Stimulated activated CD4-positive, alpha-beta T cell treated with anti-CD3 and anti-CD28 coated beads, Interleukin-2, amount 100 ng/mL, for 48 hours (primary cell): Measurements from ENCODE around the gene ATG10.
A peak's percentile ranks its signal among the peaks of the same experiment; 100 is the strongest.
"Not testable (repeated sequence)": the region's sequence is repeated elsewhere in the genome, so short reads cannot be mapped to it uniquely, and the experiment has no call there.

Experiments used
- DNase-seq, 2 donors: peaks; one replicate each; pipeline ENCODE4 v3.0.0-alpha.2; 2020

Gene ATG10

GRCh38 chr5:81971712-81972491 lies at the start of gene ATG10:
ATG10 (plus strand) TSS chr5:81972023; CDS start chr5:81987571, 15,548 bp downstream.
- DNase-seq = peak; percentile 81 to 86

- DNase-seq = no peak
Observed at GRCh38 chr5:81922854-81923279, 49.0 kb upstream of the ATG10 start.

DNA sequence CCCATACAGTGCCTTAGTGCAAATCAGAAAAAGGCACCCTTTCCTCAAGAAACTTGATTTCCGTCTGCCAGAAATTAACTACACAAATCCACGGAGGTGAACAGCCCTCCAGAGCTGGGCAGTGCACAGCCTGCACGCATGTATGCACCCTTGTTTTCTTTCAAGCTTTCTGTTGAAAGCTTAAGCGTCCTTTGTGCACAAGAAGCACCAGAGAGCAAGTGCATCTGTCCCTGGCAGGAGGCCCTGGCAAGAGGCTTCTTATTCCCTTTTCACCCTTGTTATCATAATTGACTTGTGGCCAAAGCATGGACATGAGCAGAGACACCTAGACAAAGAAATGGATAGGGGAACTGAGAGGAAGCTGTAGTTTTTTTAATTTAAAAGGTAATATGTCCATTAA lies 47.4 kb upstream of the ATG10 start:
- no peak for DNase-seq

DNA sequence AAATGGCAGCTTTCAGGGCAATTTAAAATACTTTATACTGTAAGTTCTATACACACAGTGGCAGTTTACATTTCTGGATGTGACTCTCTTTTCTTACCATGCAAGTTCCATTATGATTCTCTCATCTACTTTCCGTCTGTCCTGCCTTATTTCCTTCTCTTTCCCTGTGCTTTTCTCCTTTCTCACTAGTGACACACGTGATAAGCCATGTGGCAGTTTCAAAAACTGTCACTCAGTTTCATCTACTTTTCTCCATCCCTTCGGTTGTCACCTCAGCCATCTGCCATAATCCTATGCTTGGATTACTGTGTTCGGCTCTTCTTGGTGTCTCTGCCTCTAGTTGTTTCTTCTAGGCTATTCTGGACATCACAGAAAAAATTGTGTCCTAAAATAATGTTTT lies 46.8 kb upstream of the ATG10 start:
- DNase-seq = no peak

DNA sequence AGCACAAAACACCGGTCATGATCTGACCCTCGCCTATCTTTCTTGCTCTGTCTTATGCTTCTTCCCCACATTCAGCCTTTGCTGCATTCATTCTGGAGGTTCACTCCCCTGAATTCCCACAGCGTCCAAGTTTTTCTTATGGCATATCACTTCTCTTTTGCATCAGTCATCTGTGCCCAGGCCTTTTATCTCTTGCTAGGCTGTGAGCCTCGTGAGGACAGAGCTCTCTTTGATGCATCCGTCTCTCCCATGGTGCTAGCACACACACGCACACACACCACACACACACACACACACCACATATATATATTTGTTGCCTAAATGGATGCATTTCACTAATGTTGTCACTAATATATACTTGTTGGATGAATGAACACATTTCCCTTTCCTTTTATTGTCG lies 45.8 kb upstream of the ATG10 start:
- DNase-seq = no peak

GRCh38 chr5:81936066-81936465 lies 35.8 kb upstream of the ATG10 start:
- DNase-seq = no peak

- no peak for DNase-seq
Observed at GRCh38 chr5:81936750-81937149, 35.1 kb upstream of the ATG10 start.

GRCh38 chr5:81942746-81943145 lies 29.1 kb upstream of the ATG10 start:
- no peak for DNase-seq

GRCh38 chr5:81948349-81948748 lies 23.5 kb upstream of the ATG10 start:
- no peak for DNase-seq

GRCh38 chr5:81949462-81949861 lies 22.4 kb upstream of the ATG10 start:
- DNase-seq = no peak

DNA sequence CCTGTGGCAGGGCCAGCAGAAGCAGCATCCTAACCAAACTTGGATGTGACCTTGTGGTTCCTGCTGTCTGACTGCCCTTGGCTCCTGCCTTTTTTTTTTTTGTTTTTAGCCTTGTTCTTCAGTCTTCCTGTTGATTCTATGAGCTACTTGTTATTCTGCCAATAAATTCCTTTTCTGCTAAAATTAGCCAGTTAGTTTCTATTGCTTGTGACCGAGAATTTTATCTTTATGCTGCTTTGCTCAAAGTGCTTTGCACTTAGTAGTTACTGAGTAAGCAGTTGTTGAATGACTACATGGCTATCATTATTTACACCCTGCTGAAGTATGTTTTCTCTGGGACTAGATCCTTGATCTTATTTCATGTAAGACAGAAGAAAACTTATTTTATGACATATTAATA lies 20.8 kb upstream of the ATG10 start:
- no peak for DNase-seq

GRCh38 chr5:81954796-81955195 lies 17.0 kb upstream of the ATG10 start:
- not testable (repeated sequence) for DNase-seq

GRCh38 chr5:81958129-81958528 lies 13.7 kb upstream of the ATG10 start:
- not testable (repeated sequence) for DNase-seq

GRCh38 chr5:81961651-81962440 lies 10.0 kb upstream of the ATG10 start:
- DNase-seq = no peak

DNA sequence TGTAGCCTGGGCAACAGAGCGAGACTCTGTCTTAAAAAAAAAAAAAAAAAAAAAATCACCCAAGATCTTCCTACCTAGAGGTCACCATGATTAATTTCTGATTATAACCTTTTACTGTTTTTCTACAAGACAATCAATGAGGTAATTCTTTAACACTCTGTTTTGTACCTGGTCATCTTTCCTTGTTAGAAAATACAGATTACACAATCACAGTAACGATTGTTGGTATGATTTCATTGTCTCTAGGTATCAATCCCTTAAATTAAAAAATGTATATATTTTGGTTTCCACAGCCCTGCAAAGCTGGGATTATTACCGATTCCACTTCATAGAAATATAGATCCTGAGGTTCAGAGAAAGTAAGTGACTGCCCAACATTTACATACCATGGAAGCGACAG lies 8.3 kb upstream of the ATG10 start:
- no peak for DNase-seq

DNA sequence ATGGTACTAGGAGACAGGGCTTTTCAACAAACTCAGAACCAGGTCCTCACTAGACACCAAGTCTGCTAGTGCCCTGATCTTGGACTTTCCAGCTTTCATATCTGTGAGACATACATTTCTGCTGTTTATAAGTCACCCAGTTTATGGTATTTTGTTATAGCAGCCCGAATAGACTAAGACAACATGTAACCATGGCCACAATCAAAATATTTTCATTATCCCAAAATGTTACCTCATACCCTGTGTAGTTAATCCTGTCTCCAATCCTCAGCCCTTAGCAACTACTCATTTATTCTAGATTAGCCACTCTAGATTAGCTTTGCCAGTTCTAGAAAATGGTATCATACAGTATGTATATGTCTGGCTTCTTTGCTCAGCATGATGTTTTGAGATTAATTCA lies 6.3 kb upstream of the ATG10 start:
- no peak for DNase-seq

DNA sequence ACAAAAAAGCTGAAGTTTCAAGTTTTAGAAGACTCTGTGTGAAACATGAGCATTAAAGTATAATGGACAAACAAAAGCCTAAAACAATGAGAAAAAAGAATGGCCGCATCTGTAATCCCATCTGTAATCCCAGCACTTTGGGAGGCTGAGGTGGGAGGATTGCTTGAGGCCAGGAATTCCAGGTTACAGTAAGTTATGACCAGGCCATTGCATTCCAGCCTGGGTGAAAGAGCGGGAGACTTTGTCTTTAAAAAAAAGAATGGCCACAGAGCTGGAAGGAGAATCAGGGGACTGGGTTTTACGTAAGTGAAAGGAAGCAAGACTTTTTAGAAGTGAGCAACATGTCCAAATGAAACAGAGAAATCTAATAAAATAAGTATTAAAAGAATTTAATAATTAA lies 2.6 kb upstream of the ATG10 start:
- no peak for DNase-seq

DNA sequence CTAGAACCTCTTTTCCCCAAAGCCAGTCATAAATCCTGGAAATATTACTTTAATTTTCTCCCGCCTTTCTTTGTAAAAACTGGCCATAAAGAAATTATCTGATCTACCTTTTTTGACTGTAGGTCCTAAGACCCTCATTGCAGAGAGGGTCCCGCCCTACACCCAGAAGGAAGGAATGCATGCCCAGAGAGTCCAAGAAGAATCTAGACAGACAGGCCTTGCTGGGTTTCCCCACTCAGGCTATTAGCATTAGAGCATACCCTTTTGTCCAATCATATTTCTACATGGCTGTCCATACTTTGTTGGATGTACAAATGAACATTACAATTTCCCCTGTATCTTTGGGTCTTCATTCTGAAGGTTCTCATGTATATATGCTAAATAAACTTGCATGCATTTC lies 1.9 kb upstream of the ATG10 start:
- DNase-seq = no peak

GRCh38 chr5:81971111-81971711 lies 612 bp upstream of the ATG10 start:
- peak; percentile 2 to 4 for DNase-seq

DNA sequence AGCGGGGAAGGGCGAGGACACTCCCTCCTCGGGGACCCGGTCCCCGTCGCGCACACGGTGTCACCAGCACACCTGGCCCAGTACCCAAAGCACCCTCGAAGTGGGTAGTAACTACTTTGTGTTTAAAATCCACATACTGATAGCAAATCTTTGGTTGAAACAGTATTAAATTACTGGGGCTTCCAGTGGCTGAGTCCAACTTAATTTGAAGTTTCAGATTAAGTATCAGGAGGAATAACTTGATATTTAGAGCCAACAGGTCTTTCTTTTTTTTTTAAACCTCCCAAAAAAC lies 615 bp downstream of the ATG10 start:
- DNase-seq = no peak

DNA sequence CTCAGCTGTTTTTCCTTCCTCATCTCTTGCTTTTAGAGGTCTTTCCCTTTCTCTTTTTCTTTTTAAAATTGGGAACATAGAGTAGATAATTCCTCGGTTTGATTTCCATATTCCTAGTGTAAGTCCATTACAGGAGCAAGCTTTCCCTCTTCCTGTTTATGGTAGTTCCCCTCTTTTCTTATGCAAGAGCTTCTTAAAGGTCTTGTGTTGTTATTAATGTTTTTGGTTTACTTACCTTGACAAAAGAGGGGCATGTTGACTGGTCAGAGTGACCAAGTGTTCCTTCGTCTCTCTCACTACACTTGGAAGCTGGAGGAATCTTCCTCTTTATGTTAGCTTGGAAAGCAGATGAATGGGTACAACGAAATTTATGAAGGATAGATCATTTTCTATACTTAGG lies 8.3 kb downstream of the ATG10 start:
- no peak for DNase-seq

- no peak for DNase-seq
Observed at GRCh38 chr5:81980598-81981260, 8.9 kb downstream of the ATG10 start.

DNA sequence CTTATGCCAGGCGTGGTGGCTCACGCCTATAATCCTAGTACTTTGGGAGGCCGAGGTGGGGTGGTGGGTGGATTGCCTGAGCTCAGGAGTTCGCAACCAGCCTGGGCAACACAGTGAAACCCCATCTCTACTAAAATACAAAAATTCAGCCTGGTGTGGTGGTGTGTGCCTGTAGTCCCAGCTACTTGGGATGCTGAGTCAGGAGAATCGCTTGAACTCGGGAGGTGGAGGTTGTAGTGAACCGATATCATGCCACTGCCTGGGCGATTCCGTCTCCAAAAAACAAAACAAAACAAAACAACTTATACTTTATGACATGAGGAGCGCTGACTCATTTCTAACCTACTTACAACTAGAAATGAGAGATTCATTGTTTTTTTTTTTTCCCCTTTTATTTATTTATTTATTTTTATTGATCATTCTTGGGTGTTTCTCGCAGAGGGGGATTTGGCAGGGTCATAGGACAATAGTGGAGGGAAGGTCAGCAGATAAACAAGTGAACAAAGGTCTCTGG lies 10.4 kb downstream of the ATG10 start:
- not testable (repeated sequence) for DNase-seq
